Upper lobe of left lung (tissue), 4 donors: Measurements from ENCODE around the gene MXRA8.

ENCODE experiments used
- EP300 ChIP-seq, 4 donors: sonication (generic); formaldehyde crosslinking; IDR thresholded peaks; one replicate each; pipeline ENCODE4 v1.5.1; 2017; ENCODE audit warnings: antibody characterized with exemption in 4 of 4, control low read depth in 2 of 4
- POLR2A ChIP-seq, 4 donors: fragments of 450-650 bp; IDR thresholded peaks; one replicate each; pipeline ENCODE4 v1.5.1; 2016 to 2017; ENCODE audit warnings: antibody characterized with exemption in 4 of 4, mild to moderate bottlenecking in 2 of 4
- POLR2AphosphoS5 ChIP-seq, 2 donors: sonication (generic); formaldehyde crosslinking; IDR thresholded peaks; one replicate each; pipeline ENCODE4 v1.5.1; 2017; ENCODE audit warnings: antibody characterized with exemption in 2 of 2
- TF ChIP-seq, protein P1 (sequence below), 6 experiments: fragments of 450-650 bp in 4 of 6; fragments of 200-600 bp in 2 of 6; sonication (generic) in 2 of 6; IDR thresholded peaks; one replicate each; pipeline ENCODE4 v1.5.1; 2016 to 2019; ENCODE audit warnings: antibody characterized with exemption in 6 of 6

DNA sequence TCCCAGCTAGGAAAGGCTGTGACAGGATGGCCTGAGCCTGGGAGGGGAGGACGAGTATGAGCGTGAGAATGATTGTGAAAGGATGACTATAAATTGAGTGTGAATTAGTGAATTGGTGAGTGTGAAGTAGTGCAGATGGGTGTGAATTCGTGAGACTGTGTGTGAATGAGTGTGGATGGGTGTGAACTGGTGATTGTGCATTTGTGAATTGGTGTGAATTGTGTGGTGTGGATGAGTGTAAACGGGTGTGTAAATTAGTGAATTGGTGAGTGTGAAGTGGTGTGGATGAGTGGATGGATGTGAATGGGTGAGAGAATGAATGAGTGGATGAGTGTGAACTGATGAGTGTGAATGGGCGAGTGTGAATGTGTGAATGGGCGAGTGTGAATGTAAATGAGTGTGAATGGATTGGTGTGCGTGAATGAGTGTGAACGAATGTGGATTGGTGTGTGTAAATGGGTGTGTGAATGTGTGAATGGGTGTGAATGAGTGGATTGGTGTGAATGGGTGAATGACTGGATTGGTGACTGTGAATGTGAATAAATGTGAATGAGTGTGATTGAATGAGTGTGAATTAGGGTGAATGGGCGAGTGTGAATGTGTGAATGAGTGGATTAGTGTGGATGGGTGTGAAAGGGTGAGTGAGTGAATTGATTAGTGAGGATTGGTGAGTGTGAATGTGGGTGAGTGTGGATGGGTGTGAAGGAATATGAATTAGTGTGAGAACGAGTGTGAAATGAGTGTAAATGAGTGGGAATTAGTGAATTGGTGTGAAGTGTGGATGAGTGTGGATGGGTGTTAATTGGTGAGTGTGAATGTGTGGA is 7.7 kb upstream of the MXRA8 start:
- no peak for TF ChIP-seq POLR2A (IDR thresholded peaks at IDR 0.05)
- TF ChIP-seq POLR2AphosphoS5 (IDR thresholded peaks at IDR 0.05), result no peak
- TF ChIP-seq, protein P1, sequence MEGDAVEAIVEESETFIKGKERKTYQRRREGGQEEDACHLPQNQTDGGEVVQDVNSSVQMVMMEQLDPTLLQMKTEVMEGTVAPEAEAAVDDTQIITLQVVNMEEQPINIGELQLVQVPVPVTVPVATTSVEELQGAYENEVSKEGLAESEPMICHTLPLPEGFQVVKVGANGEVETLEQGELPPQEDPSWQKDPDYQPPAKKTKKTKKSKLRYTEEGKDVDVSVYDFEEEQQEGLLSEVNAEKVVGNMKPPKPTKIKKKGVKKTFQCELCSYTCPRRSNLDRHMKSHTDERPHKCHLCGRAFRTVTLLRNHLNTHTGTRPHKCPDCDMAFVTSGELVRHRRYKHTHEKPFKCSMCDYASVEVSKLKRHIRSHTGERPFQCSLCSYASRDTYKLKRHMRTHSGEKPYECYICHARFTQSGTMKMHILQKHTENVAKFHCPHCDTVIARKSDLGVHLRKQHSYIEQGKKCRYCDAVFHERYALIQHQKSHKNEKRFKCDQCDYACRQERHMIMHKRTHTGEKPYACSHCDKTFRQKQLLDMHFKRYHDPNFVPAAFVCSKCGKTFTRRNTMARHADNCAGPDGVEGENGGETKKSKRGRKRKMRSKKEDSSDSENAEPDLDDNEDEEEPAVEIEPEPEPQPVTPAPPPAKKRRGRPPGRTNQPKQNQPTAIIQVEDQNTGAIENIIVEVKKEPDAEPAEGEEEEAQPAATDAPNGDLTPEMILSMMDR (IDR thresholded peaks at IDR 0.05), result no peak
- no peak for TF ChIP-seq EP300 (IDR thresholded peaks at IDR 0.05)
